ENCODE results near the gene DAZAP1. TPM values are rescaled to one million over a fixed set of nuclear protein-coding genes. Genes with fewer than 3 reads are reported as not detected.
"Not testable (repeated sequence)": the region's sequence is repeated elsewhere in the genome, so short reads cannot be mapped to it uniquely, and the experiment has no call there.

Gene DAZAP1
- total RNA-seq, 4 donors from 2014 or later: 28.6 to 60.5 (median 48.2) TPM

GRCh38 chr19:1473085-1473851, 65.9 kb downstream of the DAZAP1 start:
- WGBS, 2 donors: 68 to 72% methylated on average over 20 of the region's 20 CpGs
- TF ChIP-seq POLR2A (IDR thresholded peaks at IDR 0.05) (no peak), CTCF (IDR thresholded peaks at IDR 0.05) (no peak)
- no peak overlapping the region for H3K4me3 ChIP-seq (ENCODE audit: low read depth, poor library complexity, severe bottlenecking)
- intact Hi-C loops (cut with DNase I; ENCODE audit: low total_unique reads): no loop called here
- DNase-seq (ENCODE audit: low spot score in 2 of 2): no peak

GRCh38 chr19:1474011-1474764, 66.8 kb downstream of the DAZAP1 start:
- intact Hi-C loops (cut with DNase I; ENCODE audit: low total_unique reads): no loop called here
- TF ChIP-seq POLR2A (IDR thresholded peaks at IDR 0.05): no peak
- TF ChIP-seq CTCF (IDR thresholded peaks at IDR 0.05): no peak
- DNase-seq (ENCODE audit: low spot score in 2 of 2): no peak
- WGBS, 2 donors: 57 to 68% methylated on average over 24 to 29 of the region's 31 CpGs
- H3K4me3 ChIP-seq (ENCODE audit: low read depth, poor library complexity, severe bottlenecking): no peak overlapping the region

GRCh38 chr19:1474765-1475351, 67.5 kb downstream of the DAZAP1 start:
- intact Hi-C loops (cut with DNase I; ENCODE audit: low total_unique reads): no loop called here
- WGBS, 2 donors: 87% methylated on average over 14 to 24 of the region's 26 CpGs
- DNase-seq (ENCODE audit: low spot score in 2 of 2): no peak
- no peak overlapping the region for H3K4me3 ChIP-seq (ENCODE audit: low read depth, poor library complexity, severe bottlenecking)
- TF ChIP-seq POLR2A (IDR thresholded peaks at IDR 0.05): no peak

GRCh38 chr19:1475751-1476437, 68.5 kb downstream of the DAZAP1 start:
- no peak for TF ChIP-seq CTCF (IDR thresholded peaks at IDR 0.05)
- TF ChIP-seq POLR2A (IDR thresholded peaks at IDR 0.05): no peak
- 91 to 94% methylated on average over 24 to 30 of the region's 31 CpGs for WGBS, 2 donors
- intact Hi-C loops (cut with DNase I; ENCODE audit: low total_unique reads): no loop called here
- DNase-seq (ENCODE audit: low spot score in 2 of 2): no peak
- H3K4me3 ChIP-seq (ENCODE audit: low read depth, poor library complexity, severe bottlenecking): no peak overlapping the region

GRCh38 chr19:1477056-1477455, 69.7 kb downstream of the DAZAP1 start:
- intact Hi-C loops (cut with DNase I; ENCODE audit: low total_unique reads); H3K4me3 ChIP-seq (ENCODE audit: low read depth, poor library complexity, severe bottlenecking); DNase-seq (ENCODE audit: low spot score in 2 of 2): not testable (repeated sequence)
- 83 to 89% methylated on average over 9 of the region's 9 CpGs for WGBS, 2 donors

GRCh38 chr19:1478934-1479707, 71.7 kb downstream of the DAZAP1 start, which contains the start of gene C19orf25:
Gene C19orf25 (minus strand): TSS chr19:1479215. CDS start chr19:1478903, 312 bp downstream.
- intact Hi-C loops (cut with DNase I; ENCODE audit: low total_unique reads): no loop called here
- WGBS, 2 donors: 1% methylated on average over 44 to 53 of the region's 71 CpGs
- H3K4me3 ChIP-seq (ENCODE audit: low read depth, poor library complexity, severe bottlenecking): peak within 1 kb of the TSS; percentile 81
- TF ChIP-seq POLR2A (IDR thresholded peaks at IDR 0.05) (no peak), CTCF (IDR thresholded peaks at IDR 0.05) (no peak)
- peak; percentile 93 to 99 for DNase-seq (ENCODE audit: low spot score in 2 of 2)

All from lower leg skin (tissue), 4 donors.